Hippocampal formation (tissue), 2 donors: ENCODE results near the gene LIMS1.

Experiments used
- DNase-seq, 2 donors: peaks; one replicate each; lab custom pipeline; 2025; lab: John Stamatoyannopoulos, UW

LIMS1 gene

GRCh38 chr2:108615480-108616090 lies 81.3 kb downstream of the LIMS1 start:
- no peak for DNase-seq

GRCh38 chr2:108616318-108616717 lies 82.0 kb downstream of the LIMS1 start:
- no peak for DNase-seq

GRCh38 chr2:108616751-108617161 lies 82.5 kb downstream of the LIMS1 start:
- DNase-seq = no peak

- DNase-seq = no peak
Observed at GRCh38 chr2:108617617-108618016, 83.3 kb downstream of the LIMS1 start.

GRCh38 chr2:108619925-108620620 lies 85.8 kb downstream of the LIMS1 start:
- DNase-seq = no peak

- no peak for DNase-seq
Observed at GRCh38 chr2:108620656-108621055, 86.4 kb downstream of the LIMS1 start.

- no peak for DNase-seq
Observed at GRCh38 chr2:108621087-108621559, 86.9 kb downstream of the LIMS1 start.

- no peak for DNase-seq
Observed at GRCh38 chr2:108621687-108622681, 87.7 kb downstream of the LIMS1 start.

- DNase-seq = no peak
Observed at GRCh38 chr2:108623616-108624015, 89.3 kb downstream of the LIMS1 start.

GRCh38 chr2:108625186-108625827 lies 91.0 kb downstream of the LIMS1 start:
- DNase-seq = no peak

GRCh38 chr2:108625828-108626195 lies 91.5 kb downstream of the LIMS1 start:
- no peak for DNase-seq

GRCh38 chr2:108626995-108627394 lies 92.7 kb downstream of the LIMS1 start:
- no peak for DNase-seq

- no peak for DNase-seq
Observed at GRCh38 chr2:108627911-108628567, 93.8 kb downstream of the LIMS1 start.

GRCh38 chr2:108628936-108629335 lies 94.7 kb downstream of the LIMS1 start:
- DNase-seq = no peak

- no peak for DNase-seq
Observed at GRCh38 chr2:108629417-108629816, 95.1 kb downstream of the LIMS1 start.

- no peak for DNase-seq
Observed at GRCh38 chr2:108630567-108631405, 96.5 kb downstream of the LIMS1 start.

- no peak for DNase-seq
Observed at GRCh38 chr2:108632332-108633160, 98.3 kb downstream of the LIMS1 start.

- DNase-seq = no peak
Observed at GRCh38 chr2:108633409-108633808, 99.1 kb downstream of the LIMS1 start.

- DNase-seq = no peak
Observed at GRCh38 chr2:108634011-108634410, 99.7 kb downstream of the LIMS1 start.
